ENCODE results near the gene MRPL20. TPM values are rescaled to one million over a fixed set of nuclear protein-coding genes. Genes with fewer than 3 reads are reported as not detected.

MRPL20 gene
- total and polyA plus RNA-seq, 9 of the 15 experiments (the other 6 are each of a cell fraction or from before 2014, with no cell fraction given), result 180 to 671 (median 229) TPM

DNA sequence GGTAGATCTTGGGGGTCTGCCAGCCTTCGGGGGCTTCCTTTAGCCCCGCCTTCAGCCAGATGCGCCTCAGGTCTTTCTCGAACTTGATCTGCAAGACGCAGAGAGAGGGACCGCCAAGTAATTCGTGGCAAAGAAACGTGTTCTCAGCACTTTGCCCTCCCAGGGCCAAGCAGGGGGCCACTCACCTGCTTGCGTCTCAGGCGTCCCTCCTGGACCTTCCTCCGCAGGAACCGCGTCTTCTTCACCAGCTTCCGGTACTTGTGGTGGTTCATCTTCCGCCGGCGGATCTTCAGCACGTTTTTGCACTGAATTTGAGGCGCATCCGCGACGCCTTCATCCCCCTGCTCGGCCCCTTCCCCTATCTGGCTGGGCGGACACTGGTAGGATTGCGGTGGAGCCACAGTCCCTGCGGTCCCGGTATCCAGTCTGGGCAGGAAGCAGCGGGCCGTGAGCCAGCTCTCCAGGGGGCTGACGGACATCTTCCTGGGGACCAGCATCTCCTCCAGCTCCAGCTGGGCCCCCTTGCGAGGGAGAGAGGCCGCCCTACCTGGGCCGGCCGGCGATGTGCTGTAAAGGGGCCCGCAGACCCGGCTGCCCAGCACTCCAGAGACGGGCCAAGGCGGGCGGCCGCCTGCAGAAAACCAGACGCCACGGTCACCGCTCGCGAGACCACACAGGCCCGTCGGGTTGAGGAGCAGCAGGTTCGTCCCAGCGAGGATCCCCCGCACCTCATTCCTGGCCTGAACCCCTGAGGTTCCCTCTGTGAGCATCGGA, 33.1 kb downstream of the MRPL20 start (continued):
- TF ChIP-seq ZNF282 (CRISPR knock-in tag; IDR thresholded peaks at IDR 0.05) (0 out of 2 replicates have a peak, but pooled peaks have one; percentile 48), TRIM24 (IDR thresholded peaks at IDR 0.05) (no peak), DPF2 (IDR thresholded peaks at IDR 0.05) (no peak), ATF7 (IDR thresholded peaks at IDR 0.05) (no peak), ZNF444 (CRISPR knock-in tag; IDR thresholded peaks at IDR 0.05) (no peak), HNRNPL (IDR thresholded peaks at IDR 0.05; ENCODE audit: low read depth, low read length) (no peak), ZNF311 (CRISPR knock-in tag; IDR thresholded peaks at IDR 0.05) (no peak), YBX1 (IDR thresholded peaks at IDR 0.05) (no peak)
- TF ChIP-seq, protein P1, sequence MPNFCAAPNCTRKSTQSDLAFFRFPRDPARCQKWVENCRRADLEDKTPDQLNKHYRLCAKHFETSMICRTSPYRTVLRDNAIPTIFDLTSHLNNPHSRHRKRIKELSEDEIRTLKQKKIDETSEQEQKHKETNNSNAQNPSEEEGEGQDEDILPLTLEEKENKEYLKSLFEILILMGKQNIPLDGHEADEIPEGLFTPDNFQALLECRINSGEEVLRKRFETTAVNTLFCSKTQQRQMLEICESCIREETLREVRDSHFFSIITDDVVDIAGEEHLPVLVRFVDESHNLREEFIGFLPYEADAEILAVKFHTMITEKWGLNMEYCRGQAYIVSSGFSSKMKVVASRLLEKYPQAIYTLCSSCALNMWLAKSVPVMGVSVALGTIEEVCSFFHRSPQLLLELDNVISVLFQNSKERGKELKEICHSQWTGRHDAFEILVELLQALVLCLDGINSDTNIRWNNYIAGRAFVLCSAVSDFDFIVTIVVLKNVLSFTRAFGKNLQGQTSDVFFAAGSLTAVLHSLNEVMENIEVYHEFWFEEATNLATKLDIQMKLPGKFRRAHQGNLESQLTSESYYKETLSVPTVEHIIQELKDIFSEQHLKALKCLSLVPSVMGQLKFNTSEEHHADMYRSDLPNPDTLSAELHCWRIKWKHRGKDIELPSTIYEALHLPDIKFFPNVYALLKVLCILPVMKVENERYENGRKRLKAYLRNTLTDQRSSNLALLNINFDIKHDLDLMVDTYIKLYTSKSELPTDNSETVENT (CRISPR knock-in tag; IDR thresholded peaks at IDR 0.05), result 0 out of 2 replicates have a peak, but pooled peaks have one; percentile 8
- TF ChIP-seq, protein P2, sequence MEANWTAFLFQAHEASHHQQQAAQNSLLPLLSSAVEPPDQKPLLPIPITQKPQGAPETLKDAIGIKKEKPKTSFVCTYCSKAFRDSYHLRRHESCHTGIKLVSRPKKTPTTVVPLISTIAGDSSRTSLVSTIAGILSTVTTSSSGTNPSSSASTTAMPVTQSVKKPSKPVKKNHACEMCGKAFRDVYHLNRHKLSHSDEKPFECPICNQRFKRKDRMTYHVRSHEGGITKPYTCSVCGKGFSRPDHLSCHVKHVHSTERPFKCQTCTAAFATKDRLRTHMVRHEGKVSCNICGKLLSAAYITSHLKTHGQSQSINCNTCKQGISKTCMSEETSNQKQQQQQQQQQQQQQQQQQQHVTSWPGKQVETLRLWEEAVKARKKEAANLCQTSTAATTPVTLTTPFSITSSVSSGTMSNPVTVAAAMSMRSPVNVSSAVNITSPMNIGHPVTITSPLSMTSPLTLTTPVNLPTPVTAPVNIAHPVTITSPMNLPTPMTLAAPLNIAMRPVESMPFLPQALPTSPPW (CRISPR knock-in tag; IDR thresholded peaks at IDR 0.05), result no peak
- TF ChIP-seq, protein P3, sequence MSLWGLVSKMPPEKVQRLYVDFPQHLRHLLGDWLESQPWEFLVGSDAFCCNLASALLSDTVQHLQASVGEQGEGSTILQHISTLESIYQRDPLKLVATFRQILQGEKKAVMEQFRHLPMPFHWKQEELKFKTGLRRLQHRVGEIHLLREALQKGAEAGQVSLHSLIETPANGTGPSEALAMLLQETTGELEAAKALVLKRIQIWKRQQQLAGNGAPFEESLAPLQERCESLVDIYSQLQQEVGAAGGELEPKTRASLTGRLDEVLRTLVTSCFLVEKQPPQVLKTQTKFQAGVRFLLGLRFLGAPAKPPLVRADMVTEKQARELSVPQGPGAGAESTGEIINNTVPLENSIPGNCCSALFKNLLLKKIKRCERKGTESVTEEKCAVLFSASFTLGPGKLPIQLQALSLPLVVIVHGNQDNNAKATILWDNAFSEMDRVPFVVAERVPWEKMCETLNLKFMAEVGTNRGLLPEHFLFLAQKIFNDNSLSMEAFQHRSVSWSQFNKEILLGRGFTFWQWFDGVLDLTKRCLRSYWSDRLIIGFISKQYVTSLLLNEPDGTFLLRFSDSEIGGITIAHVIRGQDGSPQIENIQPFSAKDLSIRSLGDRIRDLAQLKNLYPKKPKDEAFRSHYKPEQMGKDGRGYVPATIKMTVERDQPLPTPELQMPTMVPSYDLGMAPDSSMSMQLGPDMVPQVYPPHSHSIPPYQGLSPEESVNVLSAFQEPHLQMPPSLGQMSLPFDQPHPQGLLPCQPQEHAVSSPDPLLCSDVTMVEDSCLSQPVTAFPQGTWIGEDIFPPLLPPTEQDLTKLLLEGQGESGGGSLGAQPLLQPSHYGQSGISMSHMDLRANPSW (CRISPR knock-in tag; IDR thresholded peaks at IDR 0.05), result 0 out of 2 replicates have a peak, but pooled peaks have one; percentile 26
- TF ChIP-seq, protein P4, sequence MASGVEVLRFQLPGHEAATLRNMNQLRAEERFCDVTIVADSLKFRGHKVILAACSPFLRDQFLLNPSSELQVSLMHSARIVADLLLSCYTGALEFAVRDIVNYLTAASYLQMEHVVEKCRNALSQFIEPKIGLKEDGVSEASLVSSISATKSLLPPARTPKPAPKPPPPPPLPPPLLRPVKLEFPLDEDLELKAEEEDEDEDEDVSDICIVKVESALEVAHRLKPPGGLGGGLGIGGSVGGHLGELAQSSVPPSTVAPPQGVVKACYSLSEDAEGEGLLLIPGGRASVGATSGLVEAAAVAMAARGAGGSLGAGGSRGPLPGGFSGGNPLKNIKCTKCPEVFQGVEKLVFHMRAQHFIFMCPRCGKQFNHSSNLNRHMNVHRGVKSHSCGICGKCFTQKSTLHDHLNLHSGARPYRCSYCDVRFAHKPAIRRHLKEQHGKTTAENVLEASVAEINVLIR (CRISPR knock-in tag; IDR thresholded peaks at IDR 0.05), result no peak
- TF ChIP-seq, protein P5, sequence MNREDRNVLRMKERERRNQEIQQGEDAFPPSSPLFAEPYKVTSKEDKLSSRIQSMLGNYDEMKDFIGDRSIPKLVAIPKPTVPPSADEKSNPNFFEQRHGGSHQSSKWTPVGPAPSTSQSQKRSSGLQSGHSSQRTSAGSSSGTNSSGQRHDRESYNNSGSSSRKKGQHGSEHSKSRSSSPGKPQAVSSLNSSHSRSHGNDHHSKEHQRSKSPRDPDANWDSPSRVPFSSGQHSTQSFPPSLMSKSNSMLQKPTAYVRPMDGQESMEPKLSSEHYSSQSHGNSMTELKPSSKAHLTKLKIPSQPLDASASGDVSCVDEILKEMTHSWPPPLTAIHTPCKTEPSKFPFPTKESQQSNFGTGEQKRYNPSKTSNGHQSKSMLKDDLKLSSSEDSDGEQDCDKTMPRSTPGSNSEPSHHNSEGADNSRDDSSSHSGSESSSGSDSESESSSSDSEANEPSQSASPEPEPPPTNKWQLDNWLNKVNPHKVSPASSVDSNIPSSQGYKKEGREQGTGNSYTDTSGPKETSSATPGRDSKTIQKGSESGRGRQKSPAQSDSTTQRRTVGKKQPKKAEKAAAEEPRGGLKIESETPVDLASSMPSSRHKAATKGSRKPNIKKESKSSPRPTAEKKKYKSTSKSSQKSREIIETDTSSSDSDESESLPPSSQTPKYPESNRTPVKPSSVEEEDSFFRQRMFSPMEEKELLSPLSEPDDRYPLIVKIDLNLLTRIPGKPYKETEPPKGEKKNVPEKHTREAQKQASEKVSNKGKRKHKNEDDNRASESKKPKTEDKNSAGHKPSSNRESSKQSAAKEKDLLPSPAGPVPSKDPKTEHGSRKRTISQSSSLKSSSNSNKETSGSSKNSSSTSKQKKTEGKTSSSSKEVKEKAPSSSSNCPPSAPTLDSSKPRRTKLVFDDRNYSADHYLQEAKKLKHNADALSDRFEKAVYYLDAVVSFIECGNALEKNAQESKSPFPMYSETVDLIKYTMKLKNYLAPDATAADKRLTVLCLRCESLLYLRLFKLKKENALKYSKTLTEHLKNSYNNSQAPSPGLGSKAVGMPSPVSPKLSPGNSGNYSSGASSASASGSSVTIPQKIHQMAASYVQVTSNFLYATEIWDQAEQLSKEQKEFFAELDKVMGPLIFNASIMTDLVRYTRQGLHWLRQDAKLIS (CRISPR knock-in tag; IDR thresholded peaks at IDR 0.05), result no peak
